Small intestine (tissue), 7 donors: ENCODE results near the gene NBEAL1. TPM values are rescaled to one million over a fixed set of nuclear protein-coding genes. Genes with fewer than 3 reads are reported as not detected.
"Not testable (repeated sequence)": the region's sequence is repeated elsewhere in the genome, so short reads cannot be mapped to it uniquely, and the experiment has no call there.

Experiments
- DNase-seq, 2 donors: peaks; one replicate each; pipeline versions ENCODE4 v3.0.0 to v3.0.0-alpha.2; 2013
- FAIRE-seq: peaks from 2 replicates; lab custom pipeline; 2012; peaks lifted over from hg19 to GRCh38; lab: Jason Lieb, UNC
- H3K27ac ChIP-seq, 3 donors: one replicate each; pipeline ENCODE4 v1.5.1; 2013; ENCODE audit warnings: low read length in 2 of 3, mild to moderate bottlenecking in 2 of 3, control low read depth in 1 of 3, inconsistent platforms in 1 of 3, low read depth in 1 of 3, moderate library complexity in 1 of 3
- H3K27me3 ChIP-seq, 3 donors: one replicate each; pipeline ENCODE4 v1.6.1; 2013; ENCODE audit warnings: low read length in 3 of 3, inconsistent platforms in 1 of 3; ENCODE audit not compliant: control insufficient read depth in 3 of 3, insufficient read depth in 3 of 3
- H3K36me3 ChIP-seq, 3 donors: one replicate each; pipeline ENCODE4 v1.6.1; 2013; ENCODE audit warnings: low read length in 3 of 3, inconsistent platforms in 1 of 3, low read depth in 1 of 3, mild to moderate bottlenecking in 1 of 3, moderate library complexity in 1 of 3; ENCODE audit not compliant: control insufficient read depth in 3 of 3, insufficient read depth in 2 of 3
- H3K4me1 ChIP-seq, 3 donors: one replicate each; pipeline ENCODE4 v1.6.1; 2013; ENCODE audit warnings: low read length in 2 of 3, inconsistent platforms in 1 of 3, low read depth in 1 of 3, mild to moderate bottlenecking in 1 of 3, moderate library complexity in 1 of 3; ENCODE audit not compliant: control insufficient read depth in 3 of 3, insufficient read depth in 2 of 3
- H3K4me3 ChIP-seq, 3 donors: one replicate each; pipeline ENCODE4 v1.5.1; 2013; ENCODE audit warnings: low read length in 3 of 3, control low read depth in 1 of 3, inconsistent platforms in 1 of 3, low read depth in 1 of 3, mild to moderate bottlenecking in 1 of 3, moderate library complexity in 1 of 3
- H3K9me3 ChIP-seq, 2 donors: one replicate each; pipeline ENCODE4 v1.6.1; 2013; ENCODE audit warnings: low read depth in 1 of 2, low read length in 1 of 2; ENCODE audit not compliant: control insufficient read depth in 2 of 2, insufficient read depth in 1 of 2
- WGBS, 3 donors: extraction: QIAGEN DNeasy Blood & Tissue Kit; methylation state at CpG; one replicate each; pipeline ENCODE4 v1.1.7; 2013; 5-methylcytosine and 5-hydroxymethylcytosine counted together
- polyA plus RNA-seq, 4 donors: library from polyadenylated mRNA; stranded (reverse) in 3 of 4; unstranded in 1 of 4; fragments of 200-250 nt in 3 of 4; fragments of 120-200 nt in 1 of 4; gene quantifications; one replicate each; pipeline versions ENCODE4 v1.2.1 to v1.2.3, GENCODE V29; 2013
- donor health status: healthy with polysubstance abuse.
- donor health status: control.
- donor health status: control.
- donor health status: Bipolar disorder and iron deficiency.
- donor health status: healthy.

NBEAL1 gene
- polyA plus RNA-seq, 4 donors: 6.5 to 12.7 (median 11.8) TPM

DNA sequence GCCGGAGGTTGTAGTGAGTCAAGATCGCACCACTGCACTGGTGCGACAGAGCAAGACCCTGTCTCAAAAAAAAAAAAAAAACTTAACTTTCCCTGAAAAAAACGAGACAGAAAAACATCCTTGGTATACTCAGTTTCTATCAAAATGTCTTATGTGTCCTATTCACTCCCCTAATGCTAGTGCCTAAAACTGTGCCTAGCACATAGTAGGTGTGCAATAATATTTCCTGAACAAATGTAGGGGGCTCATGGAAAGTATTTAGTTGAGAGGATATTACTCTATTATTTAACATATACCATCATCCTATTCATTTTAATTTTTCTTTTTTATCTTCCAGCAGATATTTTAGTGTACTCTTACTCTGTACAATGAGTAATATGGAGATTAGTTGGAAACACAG lies 120.4 kb downstream of the NBEAL1 start:
- peaks cover 0 to 6% (median 3%) of the 10 kb centered on the region in 3 donors for H3K36me3 ChIP-seq
- no peak overlapping the region for H3K4me3 ChIP-seq
- 94 to 97% (median 96%) methylated on average over 4 of the region's 4 CpGs for WGBS, 3 donors
- H3K27ac ChIP-seq: no peak overlapping the region
- DNase-seq (no peak), FAIRE-seq (no peak)
- no peaks in the 10 kb centered on the region for H3K9me3 ChIP-seq
- H3K27me3 ChIP-seq: no peaks in the 10 kb centered on the region
- no peaks in the 10 kb centered on the region for H3K4me1 ChIP-seq

DNA sequence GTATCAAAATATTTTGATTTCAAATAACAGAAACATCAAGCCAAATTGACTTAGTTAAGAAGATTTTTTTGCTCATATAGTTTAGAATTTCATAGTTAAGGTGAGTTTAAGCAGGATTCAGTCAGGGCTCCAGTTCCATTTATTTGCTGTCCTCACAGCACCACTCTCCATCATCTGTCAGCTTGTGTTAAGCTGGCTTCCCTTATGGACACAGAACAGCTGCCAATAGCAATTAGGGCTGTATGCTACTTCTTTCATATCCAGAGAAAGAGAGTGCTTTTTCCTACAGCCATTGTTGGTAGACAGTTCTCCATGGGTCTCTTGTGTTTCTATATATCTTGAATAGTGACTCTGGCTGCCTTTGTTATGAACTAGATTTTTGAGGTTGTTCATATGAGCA lies 128.7 kb downstream of the NBEAL1 start:
- no peak overlapping the region for H3K4me3 ChIP-seq
- no peaks in the 10 kb centered on the region for H3K4me1 ChIP-seq
- no peak for FAIRE-seq
- H3K27ac ChIP-seq: no peak overlapping the region
- H3K36me3 ChIP-seq: peaks cover 0 to 15% (median 8%) of the 10 kb centered on the region in 3 donors
- DNase-seq: no peak
- no peaks in the 10 kb centered on the region for H3K27me3 ChIP-seq
- H3K9me3 ChIP-seq: no peaks in the 10 kb centered on the region

DNA sequence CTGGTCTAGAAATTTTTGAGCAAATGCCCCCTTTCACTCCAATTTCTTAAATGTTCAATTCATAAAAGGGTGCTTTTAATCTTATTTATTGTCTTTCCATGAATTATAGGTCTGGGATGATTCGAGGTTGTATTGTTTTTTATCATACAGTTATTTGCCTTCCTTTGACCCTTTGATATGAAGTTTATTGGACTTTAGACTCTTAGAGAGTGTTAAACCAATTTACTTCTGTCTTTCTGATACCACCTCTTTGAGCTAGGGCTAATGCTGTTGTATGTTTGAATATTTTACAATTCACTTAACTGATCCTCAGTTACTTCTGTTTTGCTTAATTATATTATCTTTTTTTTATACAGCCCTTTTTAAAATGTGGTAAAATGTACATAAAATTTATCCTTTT lies 134.5 kb downstream of the NBEAL1 start:
- no peak overlapping the region for H3K27ac ChIP-seq
- DNase-seq (peak in 1 of 2 donors; percentile 46), FAIRE-seq (no peak)
- WGBS, 3 donors: 14 to 68% (median 20%) methylated on average over 1 of the region's 1 CpG
- no peak overlapping the region for H3K4me3 ChIP-seq
- peaks cover 0 to 13% (median 3%) of the 10 kb centered on the region in 3 donors for H3K36me3 ChIP-seq
- no peaks in the 10 kb centered on the region for H3K4me1 ChIP-seq
- H3K9me3 ChIP-seq: no peaks in the 10 kb centered on the region
- no peaks in the 10 kb centered on the region for H3K27me3 ChIP-seq

DNA sequence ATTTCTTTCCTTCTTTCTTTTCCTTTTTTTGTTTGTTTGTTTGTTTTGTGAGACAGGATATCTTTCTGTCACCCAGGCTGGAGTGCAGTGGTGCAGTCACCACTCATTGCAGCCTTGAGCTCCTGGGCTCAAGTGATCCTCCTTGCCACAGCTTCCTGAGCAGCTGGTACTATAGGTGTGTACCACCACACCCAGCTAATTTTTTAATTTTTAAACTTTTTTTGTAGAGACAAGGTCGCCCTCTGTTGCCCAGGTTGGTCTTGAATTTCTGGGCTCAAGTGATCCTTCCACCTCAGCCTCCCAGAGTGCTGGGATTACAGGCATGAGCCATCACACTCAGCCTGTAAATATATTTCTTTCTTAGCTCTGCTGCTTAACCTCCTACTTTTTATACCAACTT lies 140.7 kb downstream of the NBEAL1 start:
- Histone ChIP-seq H3K27ac (no peak overlapping the region), H3K36me3 (peaks cover 0 to 24% (median 0%) of the 10 kb centered on the region in 3 donors), H3K27me3 (no peaks in the 10 kb centered on the region), H3K9me3 (no peaks in the 10 kb centered on the region), H3K4me1 (no peaks in the 10 kb centered on the region), H3K4me3 (no peak overlapping the region)
- DNase-seq (no peak), FAIRE-seq (no peak)
- 75 to 94% (median 80%) methylated on average over 1 of the region's 1 CpG for WGBS, 3 donors

DNA sequence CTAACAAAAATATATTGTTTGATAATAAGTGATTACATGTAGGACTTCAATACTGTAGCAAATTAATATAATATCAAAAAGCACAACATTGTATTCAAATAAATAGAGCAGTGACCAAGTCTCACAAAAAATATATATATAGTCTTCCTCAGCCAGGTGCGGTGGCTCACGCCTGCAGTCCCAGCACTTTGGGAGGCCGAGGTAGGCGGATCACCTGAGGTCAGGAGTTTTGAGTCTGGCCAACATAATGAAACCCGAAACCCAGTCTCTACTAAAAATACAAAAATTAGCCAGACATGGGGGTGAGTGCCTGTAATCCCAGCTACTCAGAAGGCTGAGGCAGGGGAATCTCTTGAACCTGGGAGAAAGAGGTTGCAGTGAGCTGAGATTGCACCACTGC lies 148.0 kb downstream of the NBEAL1 start:
- 97 to 98% (median 98%) methylated on average over 5 of the region's 5 CpGs for WGBS, 3 donors
- not testable (repeated sequence) for FAIRE-seq, H3K4me3 ChIP-seq, H3K9me3 ChIP-seq, H3K4me1 ChIP-seq, H3K27ac ChIP-seq, H3K27me3 ChIP-seq, DNase-seq
- H3K36me3 ChIP-seq: peaks cover 0 to 33% (median 7%) of the 10 kb centered on the region in 3 donors

DNA sequence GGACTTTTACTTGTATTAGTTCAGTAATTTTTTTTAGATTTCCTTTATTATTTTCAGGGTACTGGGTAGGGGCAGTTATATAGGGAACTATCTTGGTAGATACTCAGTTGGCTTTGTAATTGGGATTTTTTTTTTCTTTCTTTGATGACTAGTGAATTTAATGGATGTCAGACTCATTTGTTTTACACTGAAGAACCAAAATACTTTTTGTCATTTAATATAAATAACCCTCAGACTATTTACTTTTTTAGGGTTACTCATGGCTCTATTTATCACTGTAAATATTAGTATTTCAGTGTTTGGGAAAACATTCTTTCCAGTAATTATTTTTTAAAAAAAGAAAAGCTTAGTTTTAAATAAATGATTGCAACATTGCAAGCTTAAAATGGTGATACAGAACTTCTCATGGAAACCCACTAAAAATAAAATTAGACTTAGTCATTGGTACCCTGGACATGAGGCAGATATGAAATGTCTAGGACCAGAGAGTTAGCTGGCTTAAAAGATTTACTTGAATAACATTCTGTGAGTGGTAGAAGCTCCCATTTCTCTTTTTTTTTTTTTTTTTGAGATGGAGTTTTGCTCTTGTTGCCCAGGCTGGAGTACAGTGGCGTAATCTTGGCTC lies 149.7 kb downstream of the NBEAL1 start:
- Histone ChIP-seq H3K9me3 (peaks cover 0 to 2% of the 10 kb centered on the region in 2 donors), H3K4me1 (no peaks in the 10 kb centered on the region), H3K4me3 (no peak overlapping the region), H3K36me3 (peaks cover 0 to 35% (median 12%) of the 10 kb centered on the region in 3 donors), H3K27ac (no peak overlapping the region), H3K27me3 (no peaks in the 10 kb centered on the region)
- DNase-seq (no peak), FAIRE-seq (no peak)
- WGBS, 3 donors: 78 to 100% (median 83%) methylated on average over 1 of the region's 1 CpG

DNA sequence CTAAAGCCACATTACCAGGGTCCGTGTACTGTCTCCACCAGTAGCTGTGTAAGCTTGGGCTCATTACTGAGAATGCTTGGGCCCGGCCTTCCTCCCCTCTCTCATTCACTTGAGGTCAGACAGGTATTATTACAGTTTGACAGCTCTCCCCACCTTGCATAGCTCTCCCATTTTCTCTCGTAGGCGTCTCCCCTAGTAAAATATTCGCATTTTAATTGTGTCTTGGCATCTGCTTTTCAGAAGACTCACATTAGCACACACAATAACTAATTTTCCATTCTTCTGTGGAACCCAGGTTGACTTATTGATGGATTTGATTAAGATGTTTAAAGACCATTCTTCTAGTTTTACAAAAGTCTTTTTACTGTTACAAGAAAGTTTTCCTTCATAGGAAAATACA lies 153.1 kb downstream of the NBEAL1 start:
- H3K4me3 ChIP-seq: no peak overlapping the region
- FAIRE-seq (no peak), DNase-seq (no peak)
- 92 to 95% (median 93%) methylated on average over 5 of the region's 5 CpGs for WGBS, 3 donors
- H3K27ac ChIP-seq: no peak overlapping the region
- H3K36me3 ChIP-seq: peaks cover 0 to 30% (median 8%) of the 10 kb centered on the region in 3 donors
- H3K27me3 ChIP-seq: no peaks in the 10 kb centered on the region
- H3K9me3 ChIP-seq: no peaks in the 10 kb centered on the region
- H3K4me1 ChIP-seq: no peaks in the 10 kb centered on the region

DNA sequence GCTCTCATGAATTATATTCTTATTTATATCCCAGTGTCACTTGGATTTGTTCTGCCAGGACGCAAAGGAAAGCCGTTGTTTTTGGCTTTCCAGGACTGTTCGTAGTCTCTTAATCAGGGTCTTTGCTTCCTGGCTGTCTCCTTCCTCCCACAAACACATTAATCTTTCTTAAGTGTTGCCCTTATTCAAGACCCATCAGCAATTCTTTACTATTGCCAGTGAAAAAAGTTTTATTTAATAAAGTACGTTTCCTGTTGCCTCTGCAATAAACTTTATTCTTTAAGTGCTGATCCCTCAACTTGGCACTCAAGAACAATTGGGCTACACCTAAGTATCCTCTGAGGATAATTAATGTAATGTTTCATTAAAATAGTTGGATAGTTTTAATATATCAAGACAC lies 155.8 kb downstream of the NBEAL1 start:
- Histone ChIP-seq H3K4me3 (no peak overlapping the region), H3K27me3 (no peaks in the 10 kb centered on the region), H3K9me3 (no peaks in the 10 kb centered on the region), H3K36me3 (peaks cover 0 to 25% (median 10%) of the 10 kb centered on the region in 3 donors), H3K4me1 (no peaks in the 10 kb centered on the region), H3K27ac (no peak overlapping the region)
- FAIRE-seq (no peak), DNase-seq (no peak)
- WGBS, 3 donors: 69 to 90% (median 89%) methylated on average over 4 of the region's 4 CpGs

DNA sequence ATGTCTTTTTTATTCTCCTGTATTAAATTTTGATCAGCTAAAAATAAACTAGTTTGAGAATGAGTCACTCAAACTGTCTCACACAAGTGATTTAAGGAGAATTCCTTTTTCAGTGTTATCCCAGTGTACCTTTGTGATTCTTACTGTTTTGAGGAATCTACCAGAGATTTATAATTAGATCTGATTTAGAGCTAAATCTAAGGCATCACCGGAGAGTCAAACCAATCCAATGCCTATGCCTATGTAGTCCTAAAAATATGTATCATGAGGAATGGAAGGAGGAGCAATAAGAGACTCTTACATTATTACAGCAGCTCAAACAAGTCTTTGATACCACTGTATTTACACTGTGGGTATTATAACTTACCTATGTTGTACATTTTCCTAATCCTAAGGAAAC lies 160.7 kb downstream of the NBEAL1 start:
- no peak overlapping the region for H3K27ac ChIP-seq
- DNase-seq (no peak), FAIRE-seq (no peak)
- no peaks in the 10 kb centered on the region for H3K4me1 ChIP-seq
- WGBS, 3 donors: 95 to 97% (median 96%) methylated on average over 1 of the region's 1 CpG
- H3K9me3 ChIP-seq: no peaks in the 10 kb centered on the region
- H3K36me3 ChIP-seq: peaks cover 0 to 21% (median 7%) of the 10 kb centered on the region in 3 donors
- H3K4me3 ChIP-seq: no peak overlapping the region
- no peaks in the 10 kb centered on the region for H3K27me3 ChIP-seq
